ENCODE data around the gene SPARC.
"Not testable (repeated sequence)": the region's sequence is repeated elsewhere in the genome, so short reads cannot be mapped to it uniquely, and the experiment has no call there.

SPARC gene

DNA sequence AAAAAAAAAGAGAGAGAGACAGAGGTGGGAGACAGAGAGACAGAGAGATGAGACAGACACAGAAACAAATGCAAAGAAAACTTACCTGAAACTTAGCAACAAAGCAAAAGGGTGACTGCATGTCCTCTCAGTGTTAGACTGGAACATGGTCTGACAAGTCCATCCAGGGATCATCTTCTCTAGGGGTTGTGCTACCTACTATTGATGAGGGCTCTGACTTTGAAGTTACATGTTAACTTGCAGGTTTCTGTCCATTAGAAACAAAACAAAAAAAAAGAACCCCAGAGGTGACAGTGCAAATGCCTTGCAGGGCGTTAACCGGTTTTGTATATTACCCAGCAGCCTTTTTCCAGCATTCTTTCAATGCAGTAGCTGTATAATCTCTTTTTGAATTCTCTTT lies 13.6 kb upstream of the SPARC start:
- no peak for DNase-seq

DNA sequence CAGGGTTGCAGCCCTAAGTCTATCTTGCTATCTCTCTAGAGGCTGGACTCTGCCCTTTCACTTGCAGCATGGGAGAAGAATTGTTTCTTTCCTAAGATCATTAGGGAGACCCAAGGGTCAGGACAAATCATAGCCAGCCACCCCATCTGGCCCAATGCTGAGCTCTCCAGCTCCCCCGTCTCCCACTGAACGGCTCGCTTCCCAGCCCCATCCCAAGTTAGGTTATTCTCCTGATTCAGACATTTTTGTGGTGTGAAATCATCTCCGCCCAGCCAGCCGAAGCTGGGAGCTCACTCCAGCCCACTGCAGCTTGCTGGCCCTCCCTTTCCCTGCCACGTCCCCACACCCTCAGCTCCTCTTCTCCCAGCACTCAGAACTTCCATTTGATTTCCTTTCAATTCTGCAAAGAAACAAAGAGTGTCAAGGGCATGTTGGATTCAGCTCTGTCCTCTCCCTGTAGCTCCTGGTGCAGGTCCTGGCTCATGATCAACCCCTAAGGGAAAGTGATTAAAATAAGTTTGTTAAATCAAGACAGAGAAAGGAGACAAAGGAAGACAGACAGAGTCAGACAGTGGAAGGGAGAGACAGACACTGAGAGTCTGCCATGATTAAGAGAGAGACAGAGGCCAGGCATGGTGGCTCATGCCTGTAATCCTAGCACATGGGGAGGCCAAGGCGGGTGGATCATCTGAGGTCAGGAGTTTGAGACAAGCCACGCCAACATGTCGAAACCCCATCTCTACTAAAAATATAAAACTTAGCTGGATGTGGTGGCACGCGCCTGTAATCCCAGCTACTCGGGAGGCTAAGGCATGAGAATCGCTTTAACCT lies 12.6 kb upstream of the SPARC start:
- peak in 3 of 14 donors; percentile 20 to 23 (median 23) for DNase-seq

DNA sequence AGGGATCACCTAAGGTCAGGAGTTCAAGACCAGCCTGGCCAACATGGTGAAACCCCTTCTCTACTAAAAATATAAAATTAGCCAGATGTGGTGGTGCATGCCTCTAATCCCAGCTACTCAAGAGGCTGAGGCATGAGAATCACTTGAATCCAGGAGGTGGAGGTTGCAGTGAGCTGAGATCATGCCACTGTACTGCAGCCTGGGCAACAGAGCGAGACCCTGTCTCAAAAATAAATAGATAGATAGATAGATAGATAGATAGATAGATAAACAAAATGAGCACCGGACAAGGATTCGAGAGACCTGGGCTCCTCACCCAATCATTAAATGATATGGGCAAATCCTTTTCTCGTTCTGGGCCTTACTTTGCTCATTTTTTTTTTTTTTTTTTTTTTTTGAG lies 11.4 kb upstream of the SPARC start:
- not testable (repeated sequence) for DNase-seq

DNA sequence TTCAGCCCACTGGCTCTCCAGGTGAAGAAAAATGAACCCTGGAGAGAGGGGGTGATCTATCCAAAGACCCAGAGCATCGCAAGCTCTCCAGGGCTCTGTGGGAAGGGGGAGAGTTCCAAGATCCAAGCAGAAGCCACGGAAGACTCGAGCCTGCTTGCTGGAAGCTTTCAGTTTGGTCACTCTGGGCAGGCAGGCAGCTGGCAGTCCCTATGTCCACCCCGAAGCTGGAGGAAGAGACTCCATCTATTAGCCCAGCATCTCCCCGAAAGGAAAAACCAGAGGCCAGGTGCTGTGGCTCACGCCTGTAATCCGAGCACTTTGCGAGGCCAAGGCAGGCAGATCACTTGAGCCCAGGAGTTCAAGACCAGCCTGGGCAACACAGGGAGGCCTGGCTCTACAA lies 10.7 kb upstream of the SPARC start:
- no peak for DNase-seq

- peak in 2 of 14 donors; percentile 24 to 40 for DNase-seq
Observed at GRCh38 chr5:151696470-151697061, 9.9 kb upstream of the SPARC start.

DNA sequence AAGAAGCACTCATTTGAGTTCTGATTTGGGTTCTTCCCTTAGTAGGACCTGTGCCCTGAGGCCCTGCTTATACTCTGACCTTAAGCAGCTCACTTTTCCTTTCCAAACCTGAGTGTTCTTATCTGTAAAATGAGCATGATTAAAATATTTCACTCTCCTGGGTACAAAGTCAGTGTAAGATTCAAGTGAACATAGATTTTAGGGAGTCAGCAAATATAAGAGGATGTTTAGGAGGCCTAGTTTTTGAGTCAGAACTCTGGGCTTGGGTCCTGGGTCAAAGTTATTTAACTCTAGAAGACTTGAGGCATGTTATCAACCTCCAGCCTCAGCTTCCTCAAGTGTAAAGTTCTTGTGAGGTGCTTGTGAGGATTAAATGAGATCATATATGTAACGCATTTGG lies 8.7 kb upstream of the SPARC start:
- DNase-seq = no peak

GRCh38 chr5:151694035-151694485 lies 7.3 kb upstream of the SPARC start:
- peak in 11 of 14 donors; percentile 34 to 78 (median 60) for DNase-seq

DNA sequence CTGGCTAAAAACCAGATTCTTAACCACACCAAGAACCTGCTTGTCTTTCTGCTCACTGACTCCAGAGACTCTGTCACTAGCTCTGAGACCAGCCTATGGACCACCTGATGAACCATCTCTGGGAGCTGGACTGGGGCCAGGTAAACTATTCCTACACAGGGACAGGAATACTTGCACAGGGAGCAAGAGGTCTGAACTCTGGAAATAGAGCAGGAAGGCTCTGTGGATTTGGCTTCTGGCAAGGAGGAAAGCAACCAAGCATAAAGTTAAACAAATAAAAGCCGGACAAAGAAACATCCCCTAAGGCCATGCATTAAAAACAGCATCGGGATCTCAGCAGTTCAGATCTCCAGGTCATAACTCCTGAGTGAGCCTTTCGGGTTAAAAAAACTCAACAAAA lies 5.6 kb upstream of the SPARC start:
- DNase-seq = no peak

DNA sequence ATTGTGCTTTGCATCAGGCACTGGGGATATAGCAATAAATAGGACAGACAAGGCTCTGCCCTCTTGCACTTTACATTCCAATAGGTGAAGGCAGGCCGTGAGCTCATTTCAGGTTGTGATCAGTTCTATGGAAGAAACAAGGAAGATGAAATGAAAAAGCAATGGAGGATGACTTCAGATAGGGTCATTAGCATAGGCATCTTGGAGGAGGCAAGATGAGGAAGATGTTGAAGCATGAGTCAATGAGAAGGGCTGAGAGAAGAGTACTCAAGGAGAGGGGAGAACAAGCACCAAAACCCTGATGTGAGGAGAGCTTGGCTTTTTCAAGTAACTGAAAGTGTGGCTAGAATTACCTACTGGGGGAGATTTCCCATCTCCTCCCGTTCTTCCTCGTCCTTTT lies 5.0 kb upstream of the SPARC start:
- no peak for DNase-seq

DNA sequence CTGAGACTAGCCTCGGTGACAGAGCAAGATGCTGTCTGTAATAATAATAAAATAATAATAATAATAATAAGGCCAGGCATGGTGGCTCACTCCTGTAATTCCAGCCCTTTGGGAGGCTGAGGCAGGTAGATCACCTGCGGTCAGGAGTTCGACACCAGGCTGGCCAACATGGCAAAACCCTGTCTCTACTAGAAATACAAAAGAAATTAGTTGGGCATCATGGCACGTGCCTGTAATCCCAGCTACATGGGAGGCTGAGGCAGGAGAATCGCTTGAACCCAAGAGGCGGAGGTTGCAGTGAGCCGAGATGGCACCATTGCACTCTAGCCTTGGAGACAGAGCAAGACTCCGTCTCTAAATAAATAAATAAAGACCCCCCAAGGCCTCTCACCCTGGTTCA lies 2.9 kb upstream of the SPARC start:
- DNase-seq = not testable (repeated sequence)

GRCh38 chr5:151688436-151688835 lies 1.7 kb upstream of the SPARC start:
- DNase-seq = no peak

DNA sequence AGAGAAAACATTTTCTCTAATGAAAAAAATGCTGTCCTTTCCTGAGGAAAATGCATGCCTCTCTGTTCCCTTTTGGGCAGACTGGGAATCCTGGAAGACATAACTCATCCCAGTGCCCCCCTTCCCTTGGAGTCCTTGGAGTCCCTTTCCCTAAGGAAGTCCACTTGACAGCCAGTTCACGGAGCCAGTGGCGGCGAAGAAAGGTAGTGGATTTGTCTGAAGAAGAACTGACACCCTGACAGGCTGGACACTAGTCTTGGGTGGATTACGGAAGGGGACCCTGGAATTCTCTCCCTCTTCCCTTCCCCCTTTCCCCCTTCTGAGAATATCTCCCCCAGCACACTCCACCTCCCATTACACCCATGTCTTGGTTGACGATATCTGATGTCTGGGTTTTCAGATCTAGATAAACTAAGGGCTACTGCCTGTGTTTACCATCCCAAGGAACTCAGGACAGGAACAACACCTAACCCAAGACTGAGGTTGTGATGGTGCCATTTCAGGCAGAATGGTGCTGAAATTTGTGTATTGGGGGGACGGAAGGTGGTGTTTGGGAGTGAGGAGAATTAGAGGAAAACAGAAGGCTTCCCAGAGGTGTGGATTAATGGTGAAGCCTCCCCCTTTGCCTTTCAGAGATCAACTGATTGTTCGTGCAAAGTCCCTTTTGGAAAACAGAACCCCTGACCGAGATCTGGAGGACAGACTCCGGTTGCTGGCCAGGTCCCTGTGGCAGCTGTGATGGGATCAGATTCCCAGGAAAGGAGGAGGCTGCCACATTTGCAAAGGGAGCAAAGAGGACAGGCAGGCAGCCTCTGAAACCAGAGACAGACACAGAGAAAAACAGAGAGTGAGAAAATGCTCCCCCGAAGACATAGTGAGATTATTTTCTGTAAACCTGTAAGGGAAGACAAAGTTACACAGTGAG lies 704 bp downstream of the SPARC start:
- DNase-seq = peak in 3 of 14 donors; percentile 53 to 64 (median 59)

- peak in 9 of 14 donors; percentile 16 to 57 (median 29) for DNase-seq
Observed at GRCh38 chr5:151684690-151685361, 1.9 kb downstream of the SPARC start.

DNA sequence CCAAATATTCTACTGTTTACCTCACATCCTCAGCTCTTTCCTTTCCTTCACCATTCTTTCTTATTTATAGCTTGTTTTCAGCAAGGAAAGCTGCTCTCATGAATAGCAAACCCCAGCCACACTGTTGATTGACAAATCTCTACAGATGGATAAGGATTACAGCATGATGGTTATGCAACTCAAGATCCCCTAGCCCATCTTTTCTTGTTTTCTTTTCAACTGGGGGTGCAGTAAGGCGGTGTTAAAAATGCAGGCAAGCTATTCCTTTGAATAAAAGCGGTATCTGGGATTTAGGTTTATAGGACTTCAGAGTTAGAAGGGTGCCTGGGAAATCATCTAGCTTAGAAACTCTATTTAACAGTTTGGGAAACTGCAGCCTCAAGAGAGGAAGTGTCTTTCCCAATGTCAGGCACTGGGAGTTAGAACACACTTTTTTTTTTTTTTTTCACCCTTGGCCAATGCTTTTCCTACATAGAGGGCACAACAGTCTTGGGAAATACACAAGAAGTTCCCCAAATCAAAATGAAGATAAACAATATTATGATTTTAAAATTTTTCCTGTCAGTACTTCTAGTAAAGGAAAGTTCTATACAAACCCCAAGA lies 2.6 kb downstream of the SPARC start:
- DNase-seq = no peak

GRCh38 chr5:151683444-151683843 lies 3.3 kb downstream of the SPARC start:
- DNase-seq = no peak

GRCh38 chr5:151682751-151683331 lies 3.9 kb downstream of the SPARC start:
- DNase-seq = peak in 8 of 14 donors; percentile 15 to 54 (median 29)

GRCh38 chr5:151682240-151682639 lies 4.5 kb downstream of the SPARC start:
- no peak for DNase-seq

DNA sequence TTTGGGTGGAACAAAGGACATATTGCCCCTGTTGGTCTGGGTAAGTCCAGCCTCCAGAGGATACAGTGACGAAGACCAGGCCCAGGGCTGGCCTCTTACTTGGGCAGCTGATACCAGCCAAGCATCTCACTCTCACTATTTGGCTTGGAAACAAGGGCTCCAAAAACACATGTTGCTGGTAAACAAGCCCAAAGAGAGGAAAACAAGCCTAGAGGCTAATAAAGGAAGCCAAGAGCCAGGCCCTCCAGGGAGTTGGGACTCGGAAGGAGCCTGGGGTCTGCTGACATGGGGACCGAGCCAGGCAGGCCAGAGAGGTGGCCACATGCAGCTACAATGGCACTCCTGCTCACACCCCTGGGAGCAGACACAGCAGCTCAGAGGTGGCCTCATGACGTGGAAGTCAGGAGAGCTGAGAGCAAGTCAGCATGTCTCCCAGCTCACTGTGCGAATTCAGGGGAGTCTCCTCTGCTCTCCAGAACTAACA lies 5.7 kb downstream of the SPARC start:
- DNase-seq = peak in 6 of 14 donors; percentile 22 to 54 (median 34)

DNA sequence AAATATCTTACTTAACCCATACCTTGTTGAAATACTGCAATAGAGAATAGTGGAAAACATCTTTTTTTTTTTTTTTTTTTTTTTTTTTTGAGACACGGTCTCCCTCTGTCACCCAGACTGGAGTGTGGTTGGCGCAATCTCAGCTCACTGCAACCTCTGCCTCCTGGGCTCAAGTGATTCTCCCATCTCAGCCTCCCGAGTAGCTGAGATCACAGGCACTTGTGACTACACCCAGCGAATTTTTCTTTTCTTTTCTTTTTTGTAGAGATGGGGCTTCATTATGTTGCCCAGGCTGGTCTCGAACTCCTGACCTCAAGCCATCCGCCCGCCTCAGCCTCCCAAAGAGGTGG lies 6.6 kb downstream of the SPARC start:
- DNase-seq = not testable (repeated sequence)

GRCh38 chr5:151679421-151680155 lies 7.1 kb downstream of the SPARC start:
- DNase-seq = no peak

DNA sequence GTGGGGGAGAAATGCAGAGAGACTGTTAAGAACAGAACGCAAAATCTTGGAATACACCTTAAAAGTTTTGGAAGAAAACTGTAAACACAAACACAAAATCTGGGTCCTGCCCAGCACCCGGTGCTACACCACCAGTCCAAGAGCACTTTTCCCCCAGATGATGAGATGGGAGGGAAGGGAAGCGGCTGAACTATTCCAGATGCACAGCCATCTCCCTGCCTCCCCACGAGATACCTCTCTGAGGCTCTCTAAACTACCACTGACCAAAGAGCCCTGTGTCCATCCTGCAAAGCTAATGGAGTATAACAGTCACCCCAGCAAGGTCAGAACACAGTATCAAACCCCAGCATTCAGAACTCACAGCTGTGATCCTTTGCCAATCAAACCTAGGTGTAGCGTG lies 8.0 kb downstream of the SPARC start:
- no peak for DNase-seq

Data from C1 segment of cervical spinal cord (tissue), 14 donors.